HG02763 (cell line): ENCODE data around the gene CEP290.
"Not testable (repeated sequence)": the region's sequence is repeated elsewhere in the genome, so short reads cannot be mapped to it uniquely, and the experiment has no call there.

Experiments
- ATAC-seq: cut with Tn5 transposase; IDR thresholded peaks from one replicate; pipeline ENCODE4 v1.9.1; 2021; ENCODE audit warnings: mild to moderate bottlenecking, moderate library complexity; ENCODE audit not compliant: unreplicated experiment

The CEP290 gene

DNA sequence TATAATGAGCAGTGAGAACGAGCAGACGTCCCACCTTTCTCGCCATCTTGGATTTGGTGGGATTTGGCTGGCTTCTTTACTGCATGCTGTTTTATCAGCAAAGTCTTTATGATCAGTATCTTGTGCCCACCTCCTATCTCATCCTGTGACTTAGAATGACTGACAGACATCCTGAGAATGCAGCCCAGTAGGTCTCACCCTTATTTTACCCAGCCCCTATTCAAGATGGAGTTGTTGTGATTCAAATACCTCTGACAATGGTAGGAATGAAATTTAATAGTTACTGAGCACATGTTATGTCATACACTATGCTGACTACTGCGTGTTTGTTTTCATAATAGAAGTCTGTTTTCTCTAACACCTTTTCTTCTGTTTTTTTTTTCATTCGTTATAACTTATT is 2.1 kb upstream of the CEP290 start:
- ATAC-seq, result no peak

DNA sequence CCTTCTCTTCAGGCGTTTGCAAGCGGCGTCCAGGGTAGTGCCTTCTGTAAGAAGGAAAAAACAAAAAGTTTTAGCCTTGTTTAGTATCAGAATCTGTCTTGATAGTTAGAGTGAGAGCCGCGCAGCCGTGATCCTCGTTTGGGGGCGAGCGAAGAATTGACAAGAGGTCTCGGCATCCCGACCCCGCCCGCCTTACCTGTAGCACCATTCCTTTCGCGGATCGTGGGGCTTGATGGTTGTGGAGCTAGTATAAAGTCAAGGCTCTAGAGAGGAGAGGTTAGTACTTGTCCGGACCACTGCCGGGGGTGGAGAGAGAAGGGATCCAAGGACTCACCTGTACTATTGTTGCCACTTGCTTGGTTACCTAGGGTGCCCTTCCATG is 713 bp upstream of the CEP290 start:
- no peak for ATAC-seq

DNA sequence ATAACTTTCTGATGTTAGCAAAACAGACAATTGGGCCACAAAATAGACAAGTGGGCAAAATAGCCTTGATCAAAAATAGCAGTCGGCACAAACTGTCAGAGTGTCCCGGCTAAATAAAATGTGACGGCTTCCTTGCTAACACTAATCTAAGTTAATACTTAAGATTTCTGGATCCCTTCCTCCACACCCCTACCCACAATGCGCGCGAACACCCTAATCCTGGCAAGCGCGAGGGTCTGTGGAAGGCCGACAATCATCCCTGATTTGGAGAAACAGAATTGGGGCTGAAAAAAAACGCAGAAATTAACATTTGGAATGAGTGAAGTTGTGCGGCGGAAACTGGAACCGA is 489 bp downstream of the CEP290 start:
- ATAC-seq, result no peak

DNA sequence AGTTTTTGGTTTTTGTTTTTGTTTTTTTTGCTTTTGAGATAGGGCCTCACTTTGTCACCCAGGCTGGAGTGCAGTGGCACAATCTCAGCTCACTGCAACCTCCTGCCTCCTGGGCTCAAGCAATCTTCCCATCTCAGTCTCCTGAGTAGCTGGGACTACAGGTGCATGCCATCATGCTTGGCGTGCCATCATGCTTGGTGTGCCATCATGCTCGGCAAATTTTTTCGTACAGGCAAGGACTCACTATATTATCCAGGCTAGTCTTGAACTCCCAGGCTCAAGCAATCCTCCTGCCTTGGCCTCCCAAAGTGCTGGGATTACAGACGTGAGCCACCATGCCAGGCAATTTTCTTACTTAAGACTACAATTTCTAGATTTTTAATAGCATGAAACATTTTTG is 2.2 kb downstream of the CEP290 start:
- ATAC-seq, result not testable (repeated sequence)

DNA sequence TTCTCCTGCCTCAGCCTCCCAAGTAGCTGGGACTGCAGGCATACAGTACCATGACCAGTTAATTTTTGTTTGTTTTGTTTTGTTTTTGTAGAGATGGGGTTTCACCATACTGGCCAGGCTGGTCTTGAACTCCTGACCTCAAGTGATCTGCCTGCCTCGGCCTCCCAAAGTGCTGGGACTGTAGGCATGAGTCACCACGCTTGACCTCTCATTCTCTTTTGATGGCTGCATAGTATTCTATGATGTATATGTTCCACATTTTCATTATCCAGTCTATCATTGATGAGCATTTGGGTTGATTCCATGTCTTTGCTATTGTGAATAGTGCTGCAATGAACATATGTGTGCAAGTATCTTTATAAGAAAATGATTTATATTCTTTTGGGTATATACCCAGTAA is 8.7 kb downstream of the CEP290 start:
- not testable (repeated sequence) for ATAC-seq

DNA sequence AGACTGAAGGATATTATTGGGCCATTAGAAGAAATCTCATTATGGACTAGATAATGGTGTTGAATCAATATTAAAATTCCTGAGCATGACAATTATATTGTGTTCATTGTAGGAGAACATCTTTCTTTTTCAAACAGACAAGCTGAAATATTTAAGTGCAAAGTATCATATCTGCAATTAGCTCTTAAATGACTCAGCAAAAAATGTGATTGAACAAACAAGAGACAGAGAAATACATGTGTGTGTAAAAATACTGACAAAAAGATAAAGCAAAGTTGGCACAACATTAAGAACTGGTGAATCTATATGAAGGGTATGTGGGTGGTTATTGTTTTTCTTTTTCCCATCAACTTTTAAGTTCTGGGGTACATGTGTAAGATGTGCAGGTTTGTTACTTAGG is 9.5 kb downstream of the CEP290 start:
- no peak for ATAC-seq

DNA sequence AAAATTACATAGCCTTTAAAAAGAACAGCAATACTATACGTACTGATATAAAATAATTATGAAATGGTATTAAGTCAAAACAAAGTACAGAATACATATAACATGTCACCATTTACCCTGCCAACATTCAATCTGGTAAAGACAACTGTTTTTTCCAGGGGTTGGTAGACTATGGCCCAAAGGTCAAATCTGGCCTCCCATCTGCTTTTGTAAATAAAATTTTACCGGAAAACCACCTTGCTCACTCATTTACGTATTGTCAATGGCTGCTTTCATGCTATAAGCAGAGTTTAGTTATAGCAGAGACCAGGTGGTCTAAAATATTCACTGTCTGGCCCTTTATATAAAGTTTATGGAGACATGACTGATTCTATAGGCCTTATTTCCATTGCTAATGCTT is 14.0 kb downstream of the CEP290 start:
- no peak for ATAC-seq

DNA sequence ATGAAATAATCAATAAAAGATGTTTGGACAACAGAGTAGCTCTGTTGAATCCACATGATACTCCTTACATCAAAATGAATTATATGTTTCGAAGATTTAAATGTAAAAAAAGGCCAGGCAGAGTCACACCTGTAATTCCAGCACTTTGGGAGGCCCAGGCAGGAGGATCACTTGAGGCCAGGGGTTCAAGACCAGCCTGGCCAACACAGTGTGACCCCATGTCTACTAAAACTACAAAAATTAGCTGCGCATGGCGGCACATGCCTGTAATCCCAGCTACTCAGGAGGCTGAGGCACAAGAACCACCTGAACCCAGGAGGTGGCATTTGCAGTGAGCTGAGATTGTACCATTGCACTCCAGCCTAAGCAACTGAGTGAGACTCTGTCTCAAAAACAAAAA is 14.8 kb downstream of the CEP290 start:
- ATAC-seq, result no peak

DNA sequence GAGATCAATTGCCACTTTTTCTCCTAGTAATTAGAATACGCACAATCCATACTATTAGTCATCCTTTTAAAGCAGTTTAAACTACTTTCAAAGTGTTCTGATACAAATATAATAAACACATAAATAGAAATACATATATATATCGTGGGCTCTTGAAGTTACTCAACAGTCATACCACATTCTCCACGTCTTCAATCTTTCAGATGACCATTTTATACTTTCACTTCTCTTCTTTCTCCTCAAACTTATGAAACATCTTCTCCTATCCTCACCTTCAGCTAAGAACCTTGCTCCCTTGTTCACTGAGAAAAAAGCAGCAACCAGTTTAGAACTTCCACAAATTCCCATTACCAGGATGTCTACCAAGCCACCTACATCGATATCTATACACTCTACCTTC is 19.2 kb downstream of the CEP290 start:
- ATAC-seq, result no peak

DNA sequence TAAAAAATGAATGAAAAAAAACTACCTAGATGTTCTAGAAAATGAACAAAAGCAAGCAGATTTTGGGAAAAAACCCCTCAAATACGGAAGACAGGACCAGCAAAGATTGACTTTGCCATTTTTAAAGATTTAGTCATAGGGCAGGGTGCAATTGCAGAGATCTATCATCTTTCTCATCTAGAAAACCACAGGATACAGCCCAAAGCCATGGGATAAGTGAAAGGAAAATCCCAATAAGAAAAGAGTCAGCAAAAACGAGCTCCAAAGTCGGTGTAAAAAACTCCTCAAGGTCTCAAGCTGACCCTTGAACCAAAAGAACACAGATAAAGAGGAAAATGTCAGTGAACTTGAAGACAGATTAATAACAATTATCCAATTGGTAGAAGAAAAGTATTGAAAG is 28.0 kb downstream of the CEP290 start:
- no peak for ATAC-seq

DNA sequence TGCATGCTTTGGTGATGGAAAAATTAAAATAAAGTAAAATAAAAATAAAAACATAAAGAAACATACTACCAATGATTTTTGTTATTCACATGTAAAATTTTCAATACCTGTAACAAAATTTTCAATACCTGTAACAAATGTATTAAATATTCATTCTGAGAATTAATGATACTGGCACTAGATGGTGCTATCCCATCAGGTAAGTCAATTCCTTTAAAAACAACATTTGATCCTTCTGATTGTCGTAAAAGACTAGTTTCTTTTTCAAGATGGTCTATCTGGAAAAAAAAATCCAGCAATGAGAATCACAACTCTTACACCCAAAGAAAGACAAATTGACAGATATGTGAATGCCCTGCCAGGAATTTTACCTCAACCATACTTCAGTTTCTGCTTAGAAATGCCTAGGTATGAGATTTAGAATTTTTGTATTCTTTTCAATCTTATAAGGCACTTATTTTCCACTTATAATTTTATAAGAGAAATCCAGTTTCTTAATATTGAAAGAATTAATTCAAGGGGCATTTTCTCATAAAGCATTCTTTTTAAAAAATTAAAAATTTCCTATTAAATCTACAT is 30.7 kb downstream of the CEP290 start:
- no peak for ATAC-seq

DNA sequence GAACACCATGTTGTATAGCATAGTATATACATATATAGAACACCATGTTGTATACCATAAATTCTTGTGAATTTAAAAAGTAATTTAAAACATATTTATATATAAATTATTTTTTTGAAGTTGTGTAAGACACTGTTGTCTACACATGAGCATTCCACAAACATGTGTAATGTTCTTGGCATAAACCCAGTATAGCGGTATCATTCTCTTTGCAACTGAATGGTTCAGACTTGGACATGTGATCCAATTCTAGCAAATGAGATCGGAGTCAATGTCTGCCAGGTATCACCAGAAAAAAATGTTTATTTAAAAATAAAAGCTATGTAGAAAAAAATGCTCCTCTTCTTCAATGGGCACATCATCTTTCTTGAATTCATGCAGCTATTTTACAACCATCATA is 33.9 kb downstream of the CEP290 start:
- no peak for ATAC-seq

DNA sequence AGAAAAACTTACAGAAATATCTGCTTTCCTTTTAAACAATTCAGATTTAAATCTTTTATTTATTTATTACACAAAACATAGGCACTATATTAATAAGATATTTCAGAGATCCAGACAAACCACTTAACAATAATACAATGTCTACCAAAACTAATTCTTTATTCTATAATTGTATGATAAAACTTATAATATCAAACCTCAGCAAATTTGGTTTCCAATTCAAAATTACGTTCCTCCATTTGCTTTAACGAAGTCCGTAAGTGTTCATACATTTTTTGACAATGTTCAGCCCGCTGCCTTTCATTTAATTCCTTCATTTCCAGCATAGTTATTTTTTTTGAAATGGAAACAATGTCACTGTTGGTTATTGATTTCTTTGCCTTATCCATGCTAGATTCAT is 48.3 kb downstream of the CEP290 start:
- no peak for ATAC-seq

DNA sequence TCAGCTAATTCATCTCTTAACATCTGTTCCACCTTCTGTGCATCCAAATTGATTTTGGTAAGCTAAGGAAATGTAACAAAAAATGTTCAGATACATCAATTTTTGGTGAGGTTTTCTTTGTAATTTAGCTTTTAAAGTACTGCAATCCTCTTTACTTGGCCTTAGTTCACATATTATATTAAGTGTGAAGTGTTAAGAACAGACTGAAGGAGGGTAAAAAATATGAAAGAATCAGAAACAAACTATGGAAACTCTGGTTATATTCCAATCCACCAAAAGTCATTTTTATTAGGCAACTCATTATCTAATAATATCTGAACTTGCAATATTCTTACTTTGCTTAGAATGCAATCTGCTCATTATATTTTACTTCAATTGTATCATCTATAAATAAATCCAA is 49.1 kb downstream of the CEP290 start:
- ATAC-seq, result no peak

DNA sequence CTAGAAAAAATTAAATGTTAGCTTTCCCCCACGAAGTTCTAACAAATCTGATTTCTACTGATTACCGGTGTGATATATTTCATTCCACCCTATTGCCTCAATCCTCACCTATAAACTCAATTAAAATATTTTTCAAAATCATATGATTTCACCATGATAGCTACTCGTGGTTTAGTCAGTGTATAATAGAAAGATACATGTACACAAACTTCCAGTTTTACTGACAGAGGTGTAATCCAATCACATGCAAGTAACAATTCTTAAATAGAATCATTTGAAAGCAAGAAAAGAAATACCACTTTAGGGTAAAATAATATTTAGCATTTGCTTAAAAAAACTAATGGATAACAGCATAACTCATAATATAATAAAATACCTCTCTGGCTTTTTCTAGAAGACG is 57.7 kb downstream of the CEP290 start:
- no peak for ATAC-seq

DNA sequence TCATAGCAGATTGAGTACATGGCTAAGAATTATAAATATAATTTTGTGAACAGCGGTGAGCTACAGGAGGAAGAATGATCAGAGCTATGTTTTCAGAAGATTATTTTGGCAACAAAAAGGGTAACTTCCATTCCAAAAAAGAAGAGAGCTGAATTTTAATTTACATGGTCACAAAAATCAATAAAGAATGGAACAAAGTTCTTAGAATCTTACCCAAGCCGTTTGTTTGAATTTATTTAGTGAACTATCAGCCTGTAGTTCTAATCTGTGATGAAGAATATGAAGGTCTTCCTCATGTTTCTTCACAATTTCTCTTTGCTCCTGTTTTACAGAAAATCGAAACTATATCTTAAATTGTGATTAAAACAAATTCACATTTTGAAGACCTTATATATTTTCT is 58.3 kb downstream of the CEP290 start:
- no peak for ATAC-seq

DNA sequence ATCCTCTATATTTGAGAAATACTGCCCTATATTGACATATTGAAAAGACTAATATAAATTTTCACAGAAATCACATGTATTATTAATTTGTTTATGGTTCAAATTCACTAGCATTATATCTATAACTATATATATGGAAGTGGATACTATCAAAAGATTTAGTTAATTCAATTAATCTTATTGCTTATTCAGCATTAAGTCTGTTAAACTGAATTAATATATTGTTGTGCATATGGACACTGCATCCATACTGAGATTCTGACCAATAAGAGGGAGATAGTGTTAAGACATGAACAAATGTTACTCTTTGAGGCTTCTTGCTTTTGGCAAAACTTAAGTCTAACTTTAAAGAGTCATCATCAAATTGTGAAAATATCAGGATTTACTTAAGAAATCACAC is 60.6 kb downstream of the CEP290 start:
- no peak for ATAC-seq

DNA sequence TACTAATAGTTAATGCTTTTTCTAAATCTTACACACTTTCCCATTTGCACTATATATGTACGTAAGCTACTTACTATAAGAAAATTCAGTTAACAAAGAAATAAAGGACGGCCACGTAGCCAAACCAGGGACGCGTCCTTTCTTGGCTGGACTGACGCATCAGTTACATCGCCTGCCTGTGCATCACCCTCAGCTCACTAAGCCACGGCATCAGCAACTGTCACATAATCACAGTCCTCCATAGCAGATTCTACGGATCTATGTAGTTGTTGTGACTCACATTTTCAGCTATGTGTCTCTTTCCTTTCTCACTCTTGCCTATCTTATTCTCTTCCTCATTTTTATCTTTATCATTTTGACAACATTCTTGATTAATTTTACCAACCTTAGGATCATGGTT is 74.6 kb downstream of the CEP290 start:
- no peak for ATAC-seq

DNA sequence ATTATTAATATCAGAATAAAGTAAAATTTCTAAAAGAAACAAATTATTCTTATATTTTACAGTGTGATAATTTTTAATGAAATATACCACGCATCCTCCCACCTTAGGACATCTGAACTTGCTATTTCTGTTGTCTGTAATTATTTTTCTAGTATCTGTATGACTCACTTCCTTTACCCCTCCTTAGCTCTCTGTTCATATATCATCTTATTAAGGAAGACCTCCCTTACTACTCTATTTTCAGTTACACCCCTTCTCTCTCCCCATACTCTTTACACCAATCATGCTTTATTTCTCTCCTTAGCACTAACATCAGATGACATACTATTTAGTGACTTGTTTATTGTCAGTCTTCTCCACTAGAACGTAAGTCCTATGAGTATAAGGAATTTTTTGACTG is 78.5 kb downstream of the CEP290 start:
- ATAC-seq, result peak; percentile 78

DNA sequence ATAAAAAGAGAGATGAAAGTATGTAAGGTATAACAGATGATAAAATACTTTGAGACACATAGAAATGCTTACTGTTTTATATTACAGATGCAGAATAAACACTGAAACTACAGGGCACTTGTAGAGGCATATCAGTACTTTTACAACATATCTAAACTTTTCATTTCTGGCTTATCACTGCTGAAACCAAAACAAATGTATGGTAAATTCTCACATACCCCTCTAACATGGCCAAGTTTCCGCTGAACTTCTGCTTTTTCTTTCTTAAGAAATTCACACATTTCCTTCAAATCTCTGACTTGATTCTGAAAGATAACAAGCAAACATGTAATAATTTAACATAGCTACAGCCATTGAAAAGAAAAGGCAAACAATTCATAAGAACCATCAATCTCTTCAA is 79.4 kb downstream of the CEP290 start:
- peak; percentile 67 for ATAC-seq

DNA sequence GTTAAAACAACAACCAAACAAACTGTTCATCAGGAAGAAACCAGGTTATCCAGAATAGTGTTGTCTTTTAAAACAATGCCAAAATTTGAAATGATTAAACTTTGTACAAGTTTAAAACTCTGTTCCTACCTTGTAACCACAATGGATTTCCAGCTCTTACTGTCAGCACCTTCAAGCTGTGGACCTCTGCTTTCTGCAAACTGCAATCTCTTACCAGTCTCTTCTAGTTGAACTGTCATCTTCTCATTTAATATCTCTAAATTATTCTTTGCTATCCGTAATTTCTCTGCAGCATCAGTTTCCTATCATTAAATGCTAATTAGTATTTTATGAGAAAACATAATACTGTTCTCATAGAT is 83.2 kb downstream of the CEP290 start:
- no peak for ATAC-seq

DNA sequence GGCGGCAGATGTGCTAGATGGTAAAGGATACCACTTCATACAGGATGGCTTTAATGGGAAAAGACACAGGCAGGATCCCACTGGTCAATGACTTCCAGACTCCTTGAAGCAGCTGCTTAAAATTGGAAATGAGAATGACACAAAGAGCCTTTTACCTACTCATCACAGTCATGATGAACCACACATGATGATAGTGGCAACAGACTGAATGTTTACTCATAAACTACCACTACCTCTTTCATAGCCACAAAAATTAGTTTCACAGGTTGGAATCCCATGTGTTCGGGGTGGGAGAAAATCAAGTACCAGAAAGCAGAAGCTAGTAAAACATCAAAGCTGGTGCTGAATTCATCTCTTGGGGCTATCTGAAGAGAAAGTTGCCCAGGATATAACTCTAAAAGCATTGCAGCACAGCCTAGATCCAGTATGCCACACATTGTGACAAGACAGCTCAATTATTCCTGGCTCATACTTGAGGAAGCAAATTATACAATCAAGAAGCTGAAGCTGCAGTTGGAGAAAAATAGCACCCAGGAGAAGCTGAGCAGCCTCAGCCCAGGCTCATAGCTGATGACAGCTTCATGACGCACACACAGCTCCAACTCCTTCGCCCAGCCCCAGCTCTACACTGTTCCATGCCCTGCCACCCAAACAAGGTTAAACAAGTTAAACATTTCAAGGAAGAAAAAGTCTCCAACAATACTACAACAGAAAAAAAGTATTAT is 83.7 kb downstream of the CEP290 start:
- ATAC-seq, result no peak

DNA sequence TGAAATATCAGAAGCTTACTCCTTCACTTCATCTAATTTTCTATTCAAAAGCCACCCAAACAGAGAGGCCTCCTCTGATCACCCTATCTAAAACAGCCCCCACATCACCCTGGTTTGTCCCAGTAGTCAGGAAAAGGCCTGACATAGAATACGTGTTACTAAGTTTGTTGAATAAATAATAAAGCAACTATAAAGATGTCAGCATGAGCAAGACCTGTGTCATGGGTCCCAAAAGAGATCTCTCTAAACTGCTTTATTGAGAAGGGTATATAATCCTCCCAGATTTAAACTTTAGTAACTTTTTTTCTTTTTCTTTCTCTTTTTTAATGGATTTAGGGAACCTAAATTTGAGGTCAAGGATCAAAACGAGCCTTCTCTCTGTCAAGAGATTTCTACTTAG is 85.3 kb downstream of the CEP290 start:
- ATAC-seq, result no peak
